ENCODE data around the gene MTAP.

- TF ChIP-seq CTCF (IDR thresholded peaks at IDR 0.05) (no peak), TEAD1 (CRISPR knock-in tag; IDR thresholded peaks at IDR 0.05) (0 out of 2 replicates have a peak, but pooled peaks have one; percentile 28), ZNF121 (CRISPR knock-in tag; IDR thresholded peaks at IDR 0.05) (no peak), ZBTB21 (CRISPR knock-in tag; IDR thresholded peaks at IDR 0.05; ENCODE audit: borderline replicate concordance) (no peak), JUN (CRISPR knock-in tag; IDR thresholded peaks at IDR 0.05) (no peak), TEAD4 (CRISPR knock-in tag; IDR thresholded peaks at IDR 0.05) (no peak), SP1 (CRISPR knock-in tag; conservative IDR thresholded peaks at IDR 0.05) (no peak), RELA (CRISPR knock-in tag; IDR thresholded peaks at IDR 0.05; ENCODE audit: borderline replicate concordance) (no peak)
- TF ChIP-seq, protein P1, sequence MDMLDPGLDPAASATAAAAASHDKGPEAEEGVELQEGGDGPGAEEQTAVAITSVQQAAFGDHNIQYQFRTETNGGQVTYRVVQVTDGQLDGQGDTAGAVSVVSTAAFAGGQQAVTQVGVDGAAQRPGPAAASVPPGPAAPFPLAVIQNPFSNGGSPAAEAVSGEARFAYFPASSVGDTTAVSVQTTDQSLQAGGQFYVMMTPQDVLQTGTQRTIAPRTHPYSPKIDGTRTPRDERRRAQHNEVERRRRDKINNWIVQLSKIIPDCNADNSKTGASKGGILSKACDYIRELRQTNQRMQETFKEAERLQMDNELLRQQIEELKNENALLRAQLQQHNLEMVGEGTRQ (CRISPR knock-in tag; IDR thresholded peaks at IDR 0.05): no peak
- TF ChIP-seq, protein P2, sequence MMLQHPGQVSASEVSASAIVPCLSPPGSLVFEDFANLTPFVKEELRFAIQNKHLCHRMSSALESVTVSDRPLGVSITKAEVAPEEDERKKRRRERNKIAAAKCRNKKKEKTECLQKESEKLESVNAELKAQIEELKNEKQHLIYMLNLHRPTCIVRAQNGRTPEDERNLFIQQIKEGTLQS (CRISPR knock-in tag; conservative IDR thresholded peaks at IDR 0.05): no peak
These were observed 586 bp upstream of the MTAP start for GRCh38 chr9:21801683-21802417.
